Eye (tissue), 1 donor: Measurements from ENCODE around the gene KDM2A.
"Not testable (repeated sequence)": the region's sequence is repeated elsewhere in the genome, so short reads cannot be mapped to it uniquely, and the experiment has no call there.

ENCODE experiments used
- DNase-seq: peaks from one replicate; pipeline ENCODE4 v3.0.0-alpha.2; 2015

The KDM2A gene

DNA sequence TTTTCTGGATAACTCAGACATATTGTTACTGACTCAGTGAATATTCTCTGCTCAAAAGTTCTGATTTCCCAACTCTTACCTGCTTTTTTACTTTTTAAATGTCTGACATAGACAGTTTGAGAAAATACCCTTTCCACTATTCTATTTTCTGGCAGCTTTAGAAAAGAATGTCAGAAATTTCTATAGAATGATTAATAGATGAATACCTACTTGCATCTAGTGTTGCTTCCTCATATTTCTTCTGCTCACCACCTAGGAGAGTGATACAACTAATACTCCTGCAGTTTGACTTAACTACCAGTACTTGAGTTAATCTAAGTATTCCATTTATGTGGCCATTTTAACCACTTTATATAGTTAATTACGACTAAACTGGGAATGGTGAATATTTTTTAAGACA is 55.2 kb downstream of the KDM2A start:
- no peak for DNase-seq

DNA sequence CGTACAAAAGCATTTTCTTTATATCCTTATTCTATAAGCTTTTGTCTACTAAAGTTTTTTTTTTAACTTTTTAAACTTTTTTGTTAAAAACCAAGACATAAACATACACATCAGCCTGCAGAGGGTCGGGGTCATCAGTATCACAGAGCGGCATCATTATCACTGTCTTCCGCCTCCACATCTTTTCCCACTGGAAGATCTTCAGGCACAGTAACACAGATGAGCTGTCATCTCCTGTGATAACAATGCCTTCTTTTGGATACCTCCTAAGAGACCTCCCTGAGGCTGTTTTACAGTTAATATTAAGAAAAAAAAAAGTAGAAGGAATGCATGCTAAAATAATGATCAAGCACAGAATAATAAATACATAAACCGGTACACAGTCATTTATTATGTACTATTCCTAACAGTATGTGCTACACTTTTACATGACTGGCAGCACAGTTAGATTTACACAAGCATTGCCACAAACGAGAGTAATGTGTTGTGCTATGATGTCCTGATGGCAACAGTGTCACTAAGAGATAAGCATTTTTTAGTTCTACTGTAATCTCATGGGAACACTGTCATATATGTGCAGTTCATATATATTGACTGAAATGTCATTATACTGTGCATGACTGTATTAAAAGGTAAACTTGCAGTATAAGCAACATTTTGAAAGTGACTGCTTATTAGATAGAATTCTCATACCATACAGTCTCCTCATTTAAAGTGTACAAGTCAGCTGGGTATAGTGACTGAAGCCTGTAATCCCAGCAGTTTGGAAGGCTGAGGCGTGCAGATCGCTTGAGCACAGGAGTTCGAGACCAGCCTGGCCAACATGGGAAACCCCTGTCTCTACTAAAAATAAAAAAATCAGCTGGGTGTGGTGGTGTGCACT is 58.6 kb downstream of the KDM2A start:
- DNase-seq: no peak

DNA sequence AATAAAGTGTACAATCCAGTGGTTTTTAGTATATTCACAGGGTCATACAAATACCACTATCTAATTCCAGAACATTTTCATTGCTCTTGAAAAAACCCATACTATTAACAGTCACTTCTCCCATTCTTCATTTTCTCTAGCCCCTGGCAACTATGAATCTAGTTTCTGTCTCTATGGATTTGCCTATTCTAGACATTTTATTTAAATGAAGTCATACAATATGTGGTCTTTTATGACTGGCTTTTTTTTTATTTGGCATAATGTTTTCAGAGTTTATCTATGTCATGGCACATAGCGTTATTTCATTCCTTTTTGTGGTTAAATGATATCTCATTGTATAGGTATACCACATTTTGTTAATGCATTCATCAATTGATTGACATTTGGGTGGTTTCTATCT is 59.4 kb downstream of the KDM2A start:
- DNase-seq: no peak

DNA sequence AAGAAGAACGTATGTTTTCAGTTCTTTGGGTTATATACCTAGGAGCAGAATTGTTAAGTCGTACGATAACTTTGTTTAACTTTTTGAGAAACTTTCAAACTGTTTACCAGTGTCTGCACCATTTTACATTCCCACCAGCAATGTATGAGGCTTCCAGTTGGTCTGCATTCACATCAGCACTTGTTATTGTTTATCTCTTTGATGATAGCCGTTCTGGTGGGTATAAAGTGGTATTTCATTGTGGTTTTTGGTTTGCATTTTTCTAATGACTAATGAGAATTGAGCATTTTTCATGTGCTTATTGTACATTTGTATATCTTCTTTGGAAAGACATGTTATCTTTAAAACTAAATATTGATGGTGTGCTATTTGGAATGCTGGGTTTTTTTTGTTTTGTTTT is 59.8 kb downstream of the KDM2A start:
- DNase-seq: no peak

DNA sequence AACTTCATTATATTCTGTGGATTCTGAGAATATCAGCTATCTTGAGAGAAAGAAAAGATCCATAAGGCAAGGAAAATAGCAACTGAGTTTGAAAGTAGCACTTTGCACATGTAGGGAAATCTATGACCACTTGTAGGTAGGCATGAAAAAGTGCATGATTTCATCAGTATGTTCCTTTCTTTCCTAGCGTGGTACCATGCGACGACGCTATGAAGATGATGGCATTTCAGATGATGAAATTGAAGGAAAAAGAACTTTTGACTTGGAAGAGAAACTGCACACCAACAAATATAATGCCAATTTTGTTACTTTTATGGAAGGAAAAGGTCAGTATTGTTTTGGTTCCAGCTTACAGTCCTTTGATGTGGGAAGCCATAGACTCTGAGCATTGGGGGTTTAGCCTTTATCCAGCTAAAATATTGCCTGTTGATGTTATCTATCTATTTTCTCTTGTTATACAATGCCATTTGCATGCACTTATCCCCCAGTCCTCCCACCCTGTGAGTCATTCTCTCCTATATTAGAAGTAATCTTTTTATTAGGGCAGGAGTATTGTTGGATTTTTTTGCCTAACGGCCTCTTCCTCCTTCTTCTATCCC is 60.9 kb downstream of the KDM2A start:
- no peak for DNase-seq

DNA sequence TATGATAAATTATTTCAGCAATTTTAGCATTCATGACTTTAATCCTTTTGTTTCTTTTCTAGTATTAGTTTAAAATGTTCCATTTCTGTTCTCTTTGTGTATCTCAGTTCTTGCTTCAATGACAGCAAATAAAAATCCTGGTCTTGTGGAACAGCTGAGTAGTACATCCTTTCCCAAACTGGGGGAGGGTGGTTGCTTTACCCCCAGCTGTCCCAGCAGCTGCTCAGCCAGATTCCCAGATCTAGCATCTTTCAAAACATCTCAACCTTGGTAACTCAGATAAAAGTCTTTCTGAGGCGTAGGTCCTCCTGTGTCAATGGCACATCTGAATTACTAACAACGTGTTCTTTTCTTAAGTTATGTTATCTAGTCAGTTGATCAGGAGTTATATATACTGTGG is 75.0 kb downstream of the KDM2A start:
- no peak for DNase-seq

DNA sequence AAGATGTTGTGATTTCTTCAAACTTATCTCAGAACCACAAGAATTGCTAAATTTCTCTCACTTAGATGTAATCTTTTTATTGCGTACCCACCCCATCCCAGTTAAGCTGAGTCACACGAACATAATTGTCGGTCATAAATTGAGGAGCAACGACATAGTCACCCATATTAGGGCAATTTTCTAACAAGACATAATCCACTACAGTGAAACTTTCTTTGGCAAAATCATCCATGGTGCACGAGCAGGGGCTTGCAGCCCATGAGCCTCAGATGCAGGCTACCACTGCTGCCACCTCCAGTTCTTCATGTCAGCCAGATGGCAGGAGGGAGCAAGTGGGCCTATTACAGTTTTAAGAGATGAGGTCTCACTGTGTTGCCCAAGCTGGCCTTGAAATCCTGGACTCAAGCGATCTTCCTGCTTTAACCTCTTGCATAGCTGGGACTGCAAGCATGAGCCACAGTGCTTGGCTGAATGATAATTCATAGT is 77.0 kb downstream of the KDM2A start:
- DNase-seq: peak; percentile 2

DNA sequence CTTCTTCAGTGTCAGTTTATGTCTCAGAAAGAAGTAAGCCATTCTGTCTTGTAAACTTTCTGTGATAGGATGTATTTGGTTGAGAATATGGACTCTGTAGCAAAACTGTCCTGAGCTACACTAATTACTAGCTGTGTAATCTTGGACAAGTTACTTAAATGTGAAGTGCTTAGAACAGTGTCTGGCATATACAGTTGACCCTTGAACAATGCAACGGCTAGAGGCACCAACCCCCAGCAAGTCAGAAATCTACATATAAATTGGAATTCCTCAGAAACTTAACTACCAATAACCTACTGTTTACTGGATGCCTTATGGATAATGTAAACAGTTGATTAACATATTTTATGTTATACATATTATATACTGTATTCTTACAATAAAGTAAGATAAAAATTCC is 78.5 kb downstream of the KDM2A start:
- no peak for DNase-seq

DNA sequence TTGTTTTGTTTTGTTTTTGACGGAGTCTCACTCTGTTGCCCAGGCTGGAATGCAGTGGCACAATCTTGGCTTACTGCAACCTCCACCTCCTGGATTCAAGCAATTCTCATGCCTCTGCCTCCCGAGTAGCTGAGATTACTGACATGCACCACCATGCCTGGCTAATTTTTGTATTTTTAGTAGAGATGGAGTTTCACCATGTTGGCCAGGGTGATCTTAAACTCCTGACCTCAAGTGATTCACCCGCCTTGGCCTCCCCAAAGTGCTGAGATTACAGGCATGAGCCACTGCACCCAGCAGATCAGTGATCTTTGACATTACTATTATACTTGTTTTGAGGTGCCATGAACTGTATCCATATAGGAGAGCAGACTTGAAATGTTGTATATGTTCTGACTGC is 79.7 kb downstream of the KDM2A start:
- not testable (repeated sequence) for DNase-seq

DNA sequence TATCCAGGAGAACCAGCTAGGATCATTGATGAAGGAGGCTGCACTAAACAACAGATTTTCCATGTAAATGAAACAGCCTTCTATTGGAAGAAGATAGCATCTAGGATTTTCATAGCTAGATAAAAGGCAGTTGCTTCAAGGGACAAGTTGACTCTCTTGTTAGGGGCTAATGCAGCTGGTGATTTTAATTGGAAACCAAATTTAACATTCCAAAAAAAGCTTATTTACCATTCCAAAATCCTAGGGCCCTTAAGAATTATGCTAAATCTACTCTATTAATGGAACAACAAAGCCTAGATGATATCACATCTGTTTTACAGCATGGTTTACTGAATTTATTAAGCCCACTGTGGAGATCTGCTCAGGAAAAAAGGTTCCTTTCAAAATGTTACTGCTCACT is 80.7 kb downstream of the KDM2A start:
- DNase-seq: no peak

DNA sequence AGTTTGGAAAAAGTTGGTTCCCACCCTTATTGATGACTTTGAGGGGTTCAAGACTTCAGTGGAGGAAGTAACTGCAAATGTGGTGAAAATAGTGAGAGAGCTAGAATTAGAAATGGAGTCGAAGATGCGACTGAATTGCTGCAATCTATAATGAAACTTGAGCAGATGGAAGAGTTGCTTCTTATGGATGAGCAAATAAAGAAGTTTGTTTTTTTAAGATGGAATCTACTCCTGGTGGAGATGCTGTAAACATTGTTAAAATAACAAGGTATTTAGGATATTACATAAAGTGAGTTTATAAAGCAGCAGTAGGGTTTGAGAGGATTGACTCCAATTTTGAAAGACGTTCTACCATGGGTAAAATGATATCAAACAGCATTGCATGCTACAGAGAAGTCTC is 83.0 kb downstream of the KDM2A start:
- no peak for DNase-seq

DNA sequence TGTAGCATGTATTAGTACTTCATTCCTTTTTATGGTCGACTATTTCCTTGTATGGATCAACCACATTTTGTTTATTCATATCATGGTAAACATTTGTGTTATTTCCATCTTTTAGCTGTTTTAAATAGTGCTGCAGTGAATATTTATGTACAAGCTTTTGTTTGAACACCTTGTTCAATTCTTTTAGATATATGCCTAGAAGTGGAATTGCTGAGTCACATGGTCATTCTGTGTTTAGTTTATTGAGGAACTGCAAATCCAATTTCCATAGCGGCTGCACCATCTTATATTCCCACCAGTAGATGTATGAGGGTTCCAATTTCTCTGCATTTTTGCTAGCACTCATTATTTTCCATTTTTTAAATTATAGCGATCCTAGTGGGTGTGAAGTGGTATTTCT is 85.8 kb downstream of the KDM2A start:
- no peak for DNase-seq

DNA sequence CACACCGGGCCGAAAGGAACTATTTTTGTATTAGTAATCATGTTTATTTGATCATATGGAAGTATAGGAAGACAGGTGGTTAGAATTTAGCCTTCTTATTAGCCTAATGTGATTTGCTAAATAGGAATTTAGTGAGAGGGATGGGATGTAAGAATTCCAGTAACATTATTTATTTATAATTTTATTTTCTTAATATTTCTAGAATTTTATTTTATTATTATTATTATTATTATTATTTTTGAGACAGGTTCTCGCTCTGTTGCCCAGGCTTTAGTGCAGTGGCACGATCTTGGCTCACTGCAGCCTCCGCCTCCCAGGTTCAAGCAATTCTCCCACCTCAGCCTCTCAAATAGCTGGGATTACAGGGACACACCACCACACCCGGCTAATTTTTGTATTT is 90.2 kb downstream of the KDM2A start:
- DNase-seq: not testable (repeated sequence)

DNA sequence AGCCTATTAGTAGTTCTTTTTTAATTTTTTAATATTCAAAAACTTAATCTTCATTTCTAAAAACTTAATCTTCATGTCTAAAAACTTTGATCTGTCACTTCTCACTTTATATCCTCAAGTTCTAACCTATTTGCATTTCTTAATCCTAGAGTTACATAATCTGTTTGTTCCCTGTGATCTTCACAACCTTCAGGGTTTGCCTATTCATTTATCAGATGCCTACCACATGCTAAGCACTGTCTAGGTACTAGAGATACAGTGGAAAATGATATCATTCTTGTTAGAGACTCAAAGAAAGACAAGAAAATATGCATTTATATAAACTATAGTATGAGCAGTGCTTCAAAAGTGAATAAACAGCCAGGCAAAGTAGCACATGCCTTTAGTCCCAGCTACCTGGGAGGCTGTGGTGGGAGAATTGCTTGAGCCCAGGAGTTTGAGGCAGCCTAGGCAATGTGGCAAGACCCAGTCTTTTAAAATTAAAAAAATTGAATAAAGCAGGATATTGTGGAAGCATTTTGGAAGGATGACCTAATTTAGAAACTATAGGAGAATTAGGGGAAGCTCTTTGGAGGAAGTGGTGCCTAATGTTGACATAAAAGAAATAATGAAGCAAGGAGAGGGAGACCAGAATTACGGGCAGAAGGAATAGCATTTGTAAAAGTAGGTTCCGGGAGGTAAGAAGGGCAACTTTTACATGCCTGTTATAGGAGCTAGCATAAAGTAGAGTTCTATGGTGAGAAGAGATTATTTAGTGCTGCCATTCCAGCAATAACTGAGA is 92.8 kb downstream of the KDM2A start:
- no peak for DNase-seq

DNA sequence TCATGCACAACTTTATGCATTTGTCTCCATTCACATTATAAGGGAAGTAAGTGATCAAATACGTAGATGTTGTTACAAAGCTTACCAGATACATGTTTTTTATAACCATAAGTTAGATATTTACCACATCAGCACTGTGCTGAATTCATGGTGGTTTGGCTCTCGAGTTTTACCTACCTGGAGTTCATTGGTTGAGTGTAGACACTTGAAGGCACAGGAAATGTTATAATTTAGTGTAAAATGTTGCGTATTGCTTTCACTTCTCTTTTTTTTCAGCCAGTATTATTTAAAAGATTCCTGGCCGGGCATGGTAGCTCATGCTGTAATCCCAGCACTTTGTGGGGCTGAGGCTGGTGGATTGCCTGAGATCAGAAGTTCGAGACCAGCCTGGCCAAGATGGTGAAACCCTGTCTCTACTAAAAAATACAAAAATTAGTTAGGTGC is 94.1 kb downstream of the KDM2A start:
- DNase-seq: no peak

DNA sequence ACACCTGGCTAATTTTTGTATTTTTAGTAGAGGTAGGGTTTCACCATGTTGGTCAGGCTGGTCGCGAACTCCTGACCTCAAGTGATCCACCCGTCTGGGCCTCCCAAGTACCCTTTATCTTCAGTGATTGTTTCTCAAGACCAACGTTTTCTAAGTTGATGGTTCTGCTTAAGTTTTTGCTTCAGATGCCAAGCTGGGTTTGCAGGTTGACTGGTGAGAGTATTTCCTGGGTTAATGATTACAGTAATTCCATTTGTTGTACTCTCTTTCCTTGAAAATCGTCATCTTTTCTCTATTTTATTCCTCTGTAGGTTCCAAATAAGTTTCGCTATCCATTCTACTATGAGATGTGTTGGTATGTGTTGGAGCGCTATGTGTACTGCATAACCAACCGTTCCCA is 108.7 kb downstream of the KDM2A start:
- DNase-seq: no peak

DNA sequence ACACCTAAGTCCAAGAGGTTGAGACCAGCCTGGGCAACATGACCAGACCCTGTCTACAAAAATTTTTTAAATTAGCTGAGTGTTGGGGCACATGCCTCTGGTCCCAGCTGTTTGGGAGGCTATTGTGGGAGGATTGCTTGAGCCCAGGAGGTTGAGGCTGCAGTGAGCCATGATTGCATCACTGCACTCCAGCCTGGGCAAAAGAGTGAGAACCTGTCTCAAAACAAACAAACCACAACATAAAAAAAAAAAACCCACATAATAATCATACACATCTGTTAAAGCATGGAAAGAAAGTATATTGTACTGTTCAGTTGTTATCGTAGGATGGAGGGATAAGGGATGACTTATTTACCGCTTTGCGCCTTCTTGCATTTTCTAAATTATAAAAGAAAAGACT is 111.3 kb downstream of the KDM2A start:
- no peak for DNase-seq

DNA sequence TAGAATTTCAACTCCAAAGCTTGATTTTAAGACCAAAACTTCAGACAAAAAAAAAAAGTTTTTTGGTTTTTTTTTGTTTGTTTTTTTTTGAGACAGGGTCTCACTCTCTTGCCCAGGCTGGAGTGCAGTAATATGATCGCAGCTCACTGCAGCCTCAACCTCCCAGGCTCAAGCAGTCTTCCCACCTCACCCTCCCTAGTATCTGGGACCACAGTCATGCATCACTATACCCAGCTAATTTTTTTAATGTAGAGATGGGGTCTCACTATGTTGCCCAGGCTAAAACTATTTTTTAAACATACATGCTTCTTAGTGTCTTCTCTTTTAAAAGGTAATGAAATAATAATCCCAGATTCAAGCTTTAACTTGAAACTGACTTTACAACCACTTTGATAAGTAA is 111.8 kb downstream of the KDM2A start:
- DNase-seq: no peak

DNA sequence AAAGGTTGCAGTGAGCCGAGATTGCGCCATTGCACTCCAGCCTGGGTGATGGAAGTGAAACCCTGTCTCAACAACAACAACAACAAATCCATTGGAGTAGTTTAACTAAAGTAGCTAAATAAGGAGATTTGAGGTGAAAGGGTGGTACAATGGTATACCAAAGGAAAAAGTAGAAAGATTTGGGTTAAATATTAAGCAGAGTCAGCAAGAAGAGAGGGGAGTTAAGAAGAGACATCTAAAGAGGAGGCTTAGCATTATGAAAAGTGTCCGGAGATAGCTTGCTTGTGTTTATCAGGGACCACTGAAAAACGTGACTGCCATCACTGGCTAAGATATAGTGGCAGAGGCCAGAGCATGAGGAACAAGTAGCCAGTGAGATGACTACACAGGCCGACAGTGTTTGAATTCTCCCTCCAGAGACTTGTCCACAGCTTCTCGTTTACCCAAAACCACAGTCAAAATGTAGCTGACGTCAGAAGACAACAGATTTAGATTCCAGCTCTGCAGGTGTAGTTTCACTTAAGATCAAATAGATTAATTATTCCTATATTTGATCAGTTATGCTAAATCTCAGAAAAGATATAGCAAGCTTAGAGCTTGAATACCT is 114.6 kb downstream of the KDM2A start:
- DNase-seq: no peak

DNA sequence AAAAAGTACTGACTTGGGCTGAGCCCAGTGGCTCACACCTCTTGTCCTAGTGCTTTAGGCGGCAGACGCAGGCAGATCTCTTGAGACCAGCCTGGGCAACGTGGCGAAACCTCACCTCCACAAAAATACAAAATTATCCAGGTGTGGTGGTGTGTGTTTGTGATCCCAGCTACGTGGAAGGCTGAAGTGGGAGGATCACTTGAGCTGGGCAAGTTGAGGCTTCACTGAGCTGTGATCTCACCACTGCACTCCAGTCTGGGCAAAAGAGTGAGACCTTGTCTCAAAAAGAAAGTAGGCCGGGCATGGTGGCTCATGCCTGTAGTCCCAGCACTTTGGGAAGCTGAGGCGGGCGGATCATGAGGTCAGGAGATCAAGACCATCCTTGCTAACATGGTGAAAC is 115.5 kb downstream of the KDM2A start:
- DNase-seq: not testable (repeated sequence)

DNA sequence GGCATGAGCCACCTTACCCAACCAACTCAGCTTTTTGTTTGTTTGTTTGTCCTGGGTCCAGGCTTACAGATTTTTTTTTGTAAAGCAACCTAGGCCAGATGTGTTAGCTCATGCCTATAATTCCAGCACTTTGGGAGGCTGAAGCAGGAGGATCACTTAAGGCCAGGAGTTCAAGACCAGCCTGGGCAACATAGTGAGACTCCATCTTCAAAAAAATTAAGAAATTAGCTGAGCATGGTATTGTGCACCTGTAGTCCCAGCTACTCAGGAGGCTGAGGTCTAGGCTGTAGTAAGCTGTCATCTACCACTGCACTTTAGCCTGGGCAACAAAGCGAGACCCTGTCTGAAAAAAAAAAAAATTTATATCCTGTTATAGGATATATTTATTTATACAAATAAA is 118.5 kb downstream of the KDM2A start:
- DNase-seq: no peak

DNA sequence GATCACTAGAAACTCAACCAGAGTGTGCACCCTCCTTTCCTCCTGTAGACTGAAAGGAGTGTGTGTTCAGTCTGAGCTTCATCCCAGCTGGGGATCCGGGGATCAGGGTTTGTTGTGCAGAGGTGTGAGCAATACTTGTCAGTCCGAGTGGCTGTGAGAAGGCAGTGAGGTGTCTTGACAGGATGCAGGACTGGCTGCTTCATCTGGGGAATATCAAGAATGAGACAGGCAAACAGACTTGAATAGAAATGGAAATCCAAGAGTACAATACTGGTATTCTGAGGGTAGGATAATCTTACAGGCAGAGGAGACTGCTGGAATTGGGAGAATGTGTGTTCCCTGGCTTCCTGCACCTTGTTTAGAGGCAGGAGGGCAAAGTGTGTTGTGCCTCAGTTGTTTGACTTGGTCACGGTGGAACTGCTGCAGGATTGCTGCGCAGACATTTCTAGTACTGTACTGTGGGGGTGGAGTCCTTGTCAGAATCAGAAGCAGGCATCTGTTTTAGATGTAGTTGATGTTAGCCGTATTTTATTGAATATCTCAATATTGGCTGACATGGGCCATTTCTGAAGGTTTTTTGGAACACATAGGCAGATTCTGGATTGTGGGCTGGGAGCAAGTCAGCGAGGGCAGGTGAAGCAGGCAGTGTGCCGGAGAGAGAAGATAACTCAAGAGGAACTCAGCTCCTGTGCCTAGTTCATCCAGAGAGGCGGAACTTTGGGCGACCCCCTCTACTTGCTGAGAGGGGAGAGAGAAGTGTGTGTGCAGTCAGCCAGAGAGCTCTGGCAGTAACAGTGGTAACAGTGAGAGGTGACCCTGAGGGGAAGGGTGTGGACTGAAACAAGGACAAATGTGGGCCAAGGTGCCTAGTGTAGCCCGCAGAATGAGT is 120.1 kb downstream of the KDM2A start:
- DNase-seq: no peak
